NCI-H226 (cell line): ENCODE results near the gene FBXO44.
A peak's percentile ranks its signal among the peaks of the same experiment; 100 is the strongest.

Source experiments
- DNase-seq: peaks from one replicate; pipeline ENCODE4 v3.0.0-alpha.2; 2015

The FBXO44 gene

DNA sequence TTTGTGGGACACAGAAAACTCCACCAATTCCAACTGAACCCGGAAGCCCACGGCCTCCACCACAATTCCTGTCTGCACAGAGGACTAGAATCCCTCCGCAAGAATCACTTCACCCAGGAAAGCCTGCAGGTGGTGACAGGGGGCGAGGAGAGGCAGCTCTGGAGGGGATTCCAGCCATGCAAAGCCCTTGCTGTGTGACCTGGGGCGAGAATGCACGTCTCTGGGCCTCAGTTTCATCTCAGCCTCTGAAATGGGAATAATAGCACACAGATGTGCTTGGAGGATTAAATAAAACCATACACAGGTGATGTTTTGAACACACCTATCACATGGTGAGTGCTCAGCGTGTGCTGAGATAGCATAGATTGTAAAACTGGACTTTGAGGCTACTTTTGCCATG is 14.6 kb upstream of the FBXO44 start:
- DNase-seq, result no peak

DNA sequence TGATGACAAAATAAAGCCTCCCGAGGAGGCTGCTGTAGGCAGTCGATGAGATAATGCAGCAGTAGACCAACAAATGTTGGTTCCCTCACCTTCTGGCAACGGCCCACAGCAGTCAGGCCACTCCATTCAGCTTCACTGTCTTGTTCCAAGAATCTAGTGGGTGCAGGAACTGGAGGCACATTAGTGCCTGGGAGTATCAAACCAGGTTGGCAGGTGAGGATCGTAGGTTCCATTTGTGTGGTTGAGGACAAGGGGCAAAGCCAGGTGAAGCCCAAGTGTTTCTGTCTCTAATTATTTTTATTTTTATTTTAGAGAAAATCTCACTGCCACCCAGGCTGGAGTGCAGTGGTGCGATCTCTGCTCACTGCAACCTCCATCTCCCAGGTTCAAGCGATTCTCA is 13.7 kb upstream of the FBXO44 start:
- DNase-seq, result no peak

DNA sequence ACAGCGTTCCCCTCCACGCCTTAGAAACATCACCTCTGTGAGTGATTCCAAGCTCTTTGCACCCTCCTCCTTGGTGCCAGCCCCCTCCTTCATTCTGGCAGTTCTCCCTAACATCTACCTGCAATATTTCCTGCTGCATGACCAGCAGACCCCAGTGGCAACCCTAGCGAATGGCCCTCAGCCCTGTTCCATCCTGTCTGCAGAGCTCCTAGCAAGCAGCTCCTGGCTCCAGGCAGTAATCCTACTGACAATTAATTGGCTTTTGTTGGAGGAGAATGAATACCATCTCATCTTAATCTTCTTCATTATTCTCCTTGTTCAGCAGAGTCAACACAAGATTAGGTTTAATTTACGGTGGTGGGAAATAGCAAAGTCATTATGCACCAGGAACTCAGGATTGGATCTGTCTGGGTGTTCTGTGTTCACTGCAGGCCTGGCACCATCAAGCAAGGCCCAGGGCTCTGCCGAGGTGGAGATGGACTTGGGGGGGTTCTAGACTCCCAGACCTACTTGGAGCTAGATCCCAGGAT is 12.8 kb upstream of the FBXO44 start:
- DNase-seq, result no peak

DNA sequence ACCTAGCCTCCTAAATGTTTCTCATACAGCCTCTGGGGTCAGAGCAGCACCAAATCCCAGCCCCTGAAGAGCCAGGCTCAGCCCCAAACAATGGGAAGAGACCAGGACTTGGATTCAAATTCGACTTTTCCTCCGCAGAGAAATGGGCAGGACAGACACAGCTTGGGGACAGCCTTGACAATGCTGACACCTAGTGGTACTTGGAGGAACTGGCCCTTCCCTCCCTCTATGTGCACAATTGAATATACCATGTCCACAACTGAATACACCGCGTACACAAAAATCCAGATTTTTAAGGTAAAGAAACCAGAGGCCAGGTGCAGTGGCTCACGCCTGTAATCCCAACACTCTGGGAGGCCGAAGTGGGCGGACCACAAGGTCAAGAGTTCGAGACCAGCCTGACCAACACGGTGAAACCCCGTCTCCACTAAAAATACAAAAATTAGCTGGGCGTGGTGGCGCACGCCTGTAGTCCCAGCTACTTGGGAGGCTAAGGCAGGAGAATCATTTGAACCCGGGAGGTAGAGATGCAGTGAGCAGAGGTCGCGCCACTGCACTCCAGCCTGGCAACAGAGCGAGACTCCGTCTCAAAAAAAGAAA is 12.2 kb upstream of the FBXO44 start:
- peak; percentile 18 for DNase-seq

DNA sequence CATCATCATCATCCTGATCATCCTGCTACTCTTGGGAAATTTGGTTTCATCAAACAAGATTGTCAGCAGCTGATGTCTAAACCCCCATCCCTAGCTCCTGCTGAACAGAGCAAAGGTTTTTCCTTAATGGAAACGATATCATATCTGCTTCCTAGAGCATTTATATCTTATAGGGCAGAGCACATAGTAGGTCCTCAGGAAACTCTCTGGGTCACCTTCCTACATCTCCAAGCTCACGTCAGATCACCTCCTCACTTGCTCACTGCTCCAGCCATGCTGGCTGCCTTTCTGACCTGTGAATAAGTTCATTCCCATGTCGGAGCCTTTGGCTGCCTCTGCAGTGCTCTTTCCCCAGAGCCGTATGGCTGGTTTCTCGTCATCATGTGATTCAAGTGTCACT is 10.9 kb upstream of the FBXO44 start:
- no peak for DNase-seq

DNA sequence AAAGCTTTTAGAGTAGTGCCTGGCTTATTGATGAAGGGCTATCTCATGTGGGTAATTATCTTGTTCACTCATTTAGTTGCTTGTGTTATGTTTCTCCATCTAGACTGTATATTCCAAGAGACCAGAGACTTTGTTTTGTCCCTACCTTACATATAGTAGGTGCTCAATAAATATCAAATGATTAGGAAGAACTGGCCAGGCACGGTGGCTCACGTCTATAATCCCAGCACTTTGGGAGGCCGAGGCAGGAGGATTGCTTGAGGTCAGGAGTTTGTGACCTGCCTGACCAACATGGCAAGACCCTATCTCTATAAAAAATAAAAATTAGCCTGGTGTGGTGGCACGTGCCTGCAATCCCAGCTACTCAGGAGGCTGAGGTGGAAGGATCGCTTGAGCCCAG is 9.4 kb upstream of the FBXO44 start:
- no peak for DNase-seq

DNA sequence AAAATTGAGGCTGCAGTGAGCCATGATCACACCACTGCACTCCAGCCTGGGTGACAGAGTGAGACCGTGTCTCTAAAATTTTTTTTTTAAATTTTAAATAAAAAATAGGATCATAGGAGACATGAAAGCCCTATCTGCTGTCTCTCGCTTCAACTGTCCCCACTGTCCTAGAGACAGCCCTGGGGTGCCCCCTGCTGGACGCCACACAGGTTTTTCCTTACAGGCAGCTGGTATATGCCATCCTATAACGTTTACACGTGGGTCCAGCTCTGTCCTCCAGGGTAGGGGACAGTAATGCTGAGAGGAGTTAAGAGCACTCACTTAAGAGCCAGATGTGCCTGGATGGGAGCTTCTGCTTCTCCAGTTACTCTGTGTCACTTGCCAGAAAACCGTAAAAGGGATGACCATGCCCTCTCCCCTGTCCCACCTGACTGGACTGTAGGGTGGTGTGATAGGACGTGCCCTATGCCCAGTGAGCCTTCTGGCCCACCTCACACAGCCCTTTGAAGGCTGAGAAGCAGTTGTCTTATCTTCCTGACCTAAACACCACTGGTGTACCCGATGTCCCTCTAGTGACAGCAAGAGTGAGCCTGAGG is 8.9 kb upstream of the FBXO44 start:
- no peak for DNase-seq

DNA sequence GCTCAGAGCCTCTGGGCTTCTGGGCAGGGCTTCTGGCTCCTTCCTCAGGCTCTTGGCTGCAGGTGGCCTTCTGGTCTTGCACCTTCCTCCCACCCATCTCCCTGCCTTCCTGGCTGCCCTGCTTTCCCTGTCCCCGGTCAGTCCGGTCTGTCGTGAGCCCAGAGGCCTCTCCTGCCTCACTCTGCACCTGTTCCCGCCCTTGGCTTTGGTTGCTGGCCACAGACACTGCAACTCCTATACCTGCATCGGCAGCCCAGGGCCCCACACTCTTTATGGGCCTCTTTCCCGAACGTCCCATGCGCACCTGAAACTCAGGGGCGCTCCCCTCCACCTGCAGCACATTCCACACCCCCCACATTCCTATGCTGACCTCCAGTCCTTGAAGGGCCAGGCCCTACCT is 8.4 kb upstream of the FBXO44 start:
- no peak for DNase-seq

DNA sequence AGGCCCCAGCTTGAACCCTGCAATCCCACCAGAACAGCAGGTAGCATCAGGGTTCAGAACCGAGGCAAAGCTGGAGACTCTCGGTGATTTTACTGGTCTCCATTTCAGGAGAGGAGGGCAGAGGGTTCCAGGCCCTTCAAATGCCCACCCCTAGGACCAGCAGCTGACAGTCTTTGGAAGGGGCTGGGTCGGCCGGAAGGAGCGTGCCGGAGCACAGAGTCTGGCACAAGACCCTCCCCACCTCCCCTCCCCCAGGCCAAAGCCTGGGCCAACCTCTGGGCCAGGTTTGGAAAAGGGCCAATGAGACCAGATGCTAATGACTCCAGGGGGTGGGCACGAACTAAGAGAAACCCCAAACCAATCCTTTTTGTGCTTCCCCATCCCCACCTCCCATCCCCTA is 7.3 kb upstream of the FBXO44 start:
- DNase-seq, result no peak

DNA sequence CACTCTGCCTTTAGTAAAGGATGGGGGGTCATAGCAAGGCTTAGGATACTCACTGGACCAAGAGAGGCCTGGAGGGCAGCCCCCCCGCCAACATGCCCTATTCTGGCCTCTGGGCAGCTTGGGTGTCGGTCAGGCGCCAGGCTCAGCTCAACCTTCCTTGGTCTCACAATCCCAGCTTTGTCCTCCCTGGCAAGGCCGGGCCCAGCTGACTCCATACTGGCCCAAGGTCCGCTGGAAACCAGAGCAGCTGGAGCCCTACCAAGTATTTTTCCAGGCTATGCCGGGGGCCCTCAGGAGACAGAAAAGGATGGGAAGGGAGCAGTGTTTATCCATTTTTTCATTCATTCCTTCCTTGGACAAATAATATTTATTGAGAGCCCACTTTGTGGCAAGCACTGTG is 6.6 kb upstream of the FBXO44 start:
- no peak for DNase-seq

DNA sequence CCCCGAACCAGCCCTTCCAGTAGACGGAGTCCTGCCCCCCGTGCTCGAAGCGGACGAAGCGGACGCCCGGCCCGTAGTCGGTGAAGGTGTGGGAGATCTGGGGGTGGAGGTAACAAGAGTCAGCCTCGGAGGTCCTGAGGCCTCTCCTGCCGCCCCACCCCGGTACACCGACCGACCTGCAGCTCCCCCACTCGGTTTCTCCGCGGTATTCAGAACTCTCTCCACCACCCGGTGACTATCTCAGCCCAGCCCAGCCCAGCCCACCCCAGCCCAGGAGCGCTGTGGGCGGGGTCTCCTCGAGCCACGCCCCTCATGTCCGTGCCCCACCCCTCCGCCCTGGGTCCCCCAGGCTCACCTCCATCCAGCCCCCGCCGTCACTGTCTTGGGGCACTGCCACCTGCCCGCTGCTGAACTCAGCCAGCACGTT is 5.9 kb upstream of the FBXO44 start:
- no peak for DNase-seq

DNA sequence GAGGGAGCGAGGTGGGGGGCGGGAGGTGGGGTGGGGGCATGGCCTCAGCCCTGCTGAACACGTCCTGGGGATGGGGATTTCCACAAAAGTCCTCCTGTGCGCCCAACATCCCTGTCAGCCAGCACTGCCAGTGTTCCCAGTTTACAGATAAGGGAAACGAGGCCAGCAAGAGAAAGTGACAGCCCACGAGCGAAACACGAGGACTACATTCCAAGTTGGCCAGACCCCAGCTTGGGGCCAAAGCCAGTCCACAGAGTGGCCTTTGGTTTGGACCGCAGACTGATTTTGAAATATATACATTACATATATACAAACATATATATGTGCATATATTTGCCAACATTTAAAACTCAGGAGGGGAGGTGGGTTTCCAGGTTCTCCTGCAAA is 5.4 kb upstream of the FBXO44 start:
- DNase-seq, result no peak

DNA sequence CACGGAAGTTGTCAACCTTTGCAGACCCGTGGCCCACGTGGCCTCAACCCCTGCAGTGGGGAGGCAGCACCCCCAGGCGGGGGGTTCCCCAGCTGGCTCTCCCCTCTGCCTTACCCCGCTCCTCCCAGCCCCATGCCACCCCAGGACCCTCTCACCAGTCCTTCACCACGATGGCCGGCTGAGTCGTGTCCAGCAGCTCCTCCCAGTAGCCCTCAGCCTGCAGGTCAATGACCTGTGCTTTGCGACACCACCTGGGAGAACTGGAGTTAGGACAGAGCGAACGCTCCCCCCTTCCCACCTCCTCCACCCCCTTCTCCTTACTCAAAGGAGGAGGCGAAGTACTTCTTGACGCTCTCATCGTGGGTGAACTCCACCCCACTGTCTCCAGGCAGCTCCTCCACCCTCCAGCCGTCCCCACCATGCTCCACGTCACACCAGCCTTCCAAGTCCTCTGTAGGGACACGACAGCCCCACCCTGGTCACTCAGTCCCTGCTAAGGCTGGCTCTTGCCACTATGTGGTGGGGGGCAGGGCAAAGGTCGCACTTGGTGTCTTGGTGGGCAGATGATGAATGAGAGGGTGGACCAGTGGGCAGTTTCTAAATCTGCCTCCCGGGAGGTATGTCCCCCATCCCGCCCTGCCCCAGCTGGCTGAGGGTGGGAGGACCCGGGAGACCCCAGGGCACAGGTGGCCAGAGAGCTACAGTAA is 4.9 kb upstream of the FBXO44 start:
- DNase-seq, result no peak

DNA sequence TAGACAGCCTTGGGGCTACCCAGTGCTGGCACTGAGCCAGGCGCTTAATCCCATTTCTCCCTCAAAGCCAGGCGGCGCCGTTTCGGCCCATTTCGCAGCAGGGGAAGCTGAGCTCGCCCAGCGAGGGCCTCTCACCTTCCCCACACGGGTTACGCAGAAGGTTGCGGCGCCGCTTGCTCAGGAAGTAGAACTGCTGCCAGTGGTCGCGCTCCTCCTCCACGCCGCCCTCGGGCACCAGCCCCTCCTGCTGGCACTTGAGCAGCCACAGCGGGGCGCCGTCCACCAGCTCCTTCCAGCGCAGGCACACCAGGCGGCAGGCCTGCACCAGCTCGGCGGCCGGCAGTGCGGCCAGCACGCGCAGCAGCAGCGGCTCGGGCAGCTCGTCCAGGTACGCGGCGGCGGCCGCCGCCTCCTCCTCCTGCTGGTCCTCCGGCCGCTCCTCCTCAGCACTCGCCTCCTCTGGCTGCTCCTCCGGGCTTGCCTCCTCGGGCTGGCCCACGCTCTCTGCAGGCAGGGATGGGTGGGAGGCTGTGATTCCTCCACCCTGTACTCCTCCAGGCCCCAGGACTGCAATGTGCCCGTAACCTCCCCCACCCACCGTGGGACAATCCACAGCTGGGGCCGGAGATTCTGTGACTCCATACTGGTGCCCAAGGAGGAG is 4.2 kb upstream of the FBXO44 start:
- DNase-seq, result no peak

DNA sequence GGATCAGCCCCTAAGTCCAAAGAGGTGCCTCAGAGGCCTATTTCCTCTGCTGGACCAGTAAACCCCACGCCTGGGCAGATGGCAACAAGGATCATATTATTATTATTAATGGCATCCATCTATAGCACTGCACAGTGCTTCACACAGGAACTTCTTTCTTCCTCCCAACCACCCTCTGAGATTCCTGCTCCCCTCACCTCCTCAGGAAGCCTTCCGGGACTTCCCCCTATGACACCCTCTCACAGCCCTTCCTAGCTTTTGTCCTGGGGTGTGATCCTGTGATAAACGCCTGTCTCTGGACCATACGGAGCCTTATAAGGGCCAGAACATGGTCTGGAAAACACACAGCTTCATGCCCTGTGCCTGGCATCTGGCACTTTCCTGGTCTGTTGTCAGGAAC is 3.7 kb upstream of the FBXO44 start:
- no peak for DNase-seq

DNA sequence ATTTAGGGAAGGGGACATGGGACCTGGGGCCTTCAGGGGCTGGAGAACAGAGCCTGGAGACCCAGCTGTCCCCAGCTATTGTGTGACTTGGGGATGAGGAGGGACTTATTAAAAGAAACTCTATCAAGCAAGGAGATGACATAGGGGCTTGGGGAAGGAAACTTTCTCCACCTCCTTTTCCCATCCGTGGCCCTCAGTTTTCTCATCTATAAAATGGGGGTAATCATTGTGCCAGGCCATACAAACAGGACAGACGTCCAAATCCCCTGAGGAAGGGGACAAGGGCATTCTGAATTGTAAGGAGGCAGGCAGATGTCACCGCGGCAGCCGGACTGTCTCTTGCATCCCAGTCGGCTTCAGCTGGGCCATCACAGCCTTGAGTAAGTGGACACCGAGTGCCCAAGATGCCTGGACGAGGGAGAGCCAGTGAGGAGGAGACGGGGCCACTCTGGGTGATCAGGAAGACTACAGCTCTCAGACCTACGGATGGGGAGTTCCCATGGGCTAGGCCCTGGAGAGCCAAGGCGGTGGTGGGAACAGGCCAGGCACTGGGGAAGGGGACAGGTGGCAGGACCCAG is 2.4 kb upstream of the FBXO44 start:
- DNase-seq, result no peak

DNA sequence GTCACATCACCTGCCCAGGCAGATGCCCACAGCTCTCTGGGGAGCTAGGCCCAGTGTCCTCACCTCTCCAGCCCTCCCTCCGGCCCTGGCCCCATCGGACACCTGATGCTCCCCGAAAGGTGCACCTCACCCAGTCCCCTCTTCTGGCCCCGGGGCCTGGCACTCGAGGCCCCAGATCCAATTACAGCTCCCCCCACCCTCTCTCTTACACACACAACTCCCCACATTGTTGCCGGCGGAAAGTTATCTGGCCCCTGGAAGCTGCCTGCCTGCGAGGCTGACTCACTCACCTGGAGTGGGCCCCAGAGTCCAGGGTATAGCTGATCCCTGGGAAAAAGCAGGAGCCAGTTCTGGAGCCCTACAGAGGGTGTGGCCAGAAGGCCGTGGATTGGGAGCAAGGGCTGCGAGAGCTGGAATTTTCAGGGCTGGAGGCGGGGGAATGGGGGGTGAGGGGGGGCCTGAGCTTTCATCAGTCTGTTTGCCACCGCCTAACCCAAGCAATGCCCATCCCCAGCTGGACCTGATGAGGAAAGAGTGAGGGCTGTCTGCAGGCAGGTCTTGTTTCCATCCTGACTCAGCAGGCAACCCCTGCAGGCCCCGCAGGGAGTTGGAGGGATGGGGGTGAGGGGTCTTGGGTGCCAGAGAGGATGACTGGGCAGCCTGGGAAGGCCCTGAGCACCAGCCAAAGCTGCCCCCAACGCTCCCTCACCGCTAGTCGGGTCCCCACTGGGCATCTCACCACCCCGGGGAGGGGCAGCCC is 1.4 kb upstream of the FBXO44 start:
- DNase-seq, result peak; percentile 98

DNA sequence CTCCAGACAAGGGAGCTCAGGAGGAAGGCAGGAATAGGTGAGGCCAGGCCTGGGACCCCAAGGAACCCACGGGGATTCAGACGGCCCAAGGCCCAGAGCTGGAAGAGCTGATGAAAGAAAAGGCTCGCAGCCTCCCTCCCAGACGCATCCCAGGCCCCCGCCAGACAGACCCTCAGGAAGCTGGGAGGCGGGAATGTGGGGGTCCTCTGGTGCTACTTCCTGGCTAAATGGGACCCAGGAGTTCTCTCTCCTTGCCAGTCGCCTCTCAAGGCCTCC is 878 bp upstream of the FBXO44 start:
- DNase-seq, result peak; percentile 9

DNA sequence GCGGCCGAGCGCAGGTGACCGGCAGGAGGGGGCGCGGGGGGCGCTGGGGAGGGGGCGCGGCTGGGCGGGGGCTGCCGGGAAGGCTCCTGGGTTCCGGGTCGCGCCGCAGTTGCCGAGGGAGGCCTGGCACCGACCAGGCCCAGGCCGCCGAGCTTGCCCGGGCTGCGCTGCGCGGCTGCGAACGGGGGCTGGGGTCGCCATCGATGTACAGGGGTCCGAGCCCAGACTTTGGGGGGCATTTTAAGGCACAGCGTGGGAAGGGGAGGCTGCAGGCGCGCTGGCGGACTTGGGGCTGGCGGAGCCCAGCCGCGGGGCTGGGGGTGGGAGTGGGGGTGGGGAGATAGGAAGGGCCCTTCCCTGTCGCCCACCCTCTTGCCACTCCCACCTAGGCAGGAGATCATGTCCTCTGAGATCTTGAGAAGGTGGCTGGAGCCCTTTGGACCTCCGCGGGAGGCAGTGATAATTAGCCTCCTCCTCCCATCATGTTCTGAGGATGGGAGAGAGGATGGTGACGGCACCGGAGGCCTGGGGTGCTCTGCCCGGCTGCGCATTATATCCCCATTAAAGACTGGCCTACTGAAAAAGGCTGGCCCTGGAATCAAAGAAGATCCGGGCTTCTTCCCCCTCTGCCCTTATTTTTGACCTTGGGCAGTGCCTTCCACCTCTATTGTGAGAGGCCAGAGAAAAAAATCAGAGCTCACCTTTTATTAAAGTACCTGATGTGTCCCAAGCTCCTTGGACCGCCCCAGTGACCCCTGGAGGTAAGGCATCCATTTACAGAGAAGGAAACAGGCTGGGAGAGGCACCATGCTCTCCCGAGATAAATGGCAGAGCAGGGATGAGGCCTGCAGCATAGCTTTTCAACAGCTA is 497 bp downstream of the FBXO44 start:
- no peak for DNase-seq

DNA sequence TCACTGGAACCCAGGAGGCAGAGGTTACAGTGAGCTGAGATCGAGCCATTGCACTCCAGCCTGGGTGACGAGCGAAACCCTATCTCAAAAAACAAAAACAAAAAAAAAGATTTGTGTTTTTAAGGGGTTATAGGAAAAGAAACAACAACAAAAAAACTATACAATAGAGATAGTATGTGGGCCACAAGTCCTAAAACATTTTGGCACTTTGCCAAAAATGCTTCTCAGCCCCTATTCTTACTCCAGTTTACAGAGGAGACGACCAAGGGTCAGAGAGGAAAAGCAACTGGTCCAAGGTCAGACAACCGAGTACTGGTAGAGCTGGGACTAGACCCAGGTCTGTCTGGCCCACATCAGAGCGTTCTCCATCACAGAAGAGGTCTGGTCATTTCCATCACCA is 3.0 kb downstream of the FBXO44 start:
- no peak for DNase-seq

DNA sequence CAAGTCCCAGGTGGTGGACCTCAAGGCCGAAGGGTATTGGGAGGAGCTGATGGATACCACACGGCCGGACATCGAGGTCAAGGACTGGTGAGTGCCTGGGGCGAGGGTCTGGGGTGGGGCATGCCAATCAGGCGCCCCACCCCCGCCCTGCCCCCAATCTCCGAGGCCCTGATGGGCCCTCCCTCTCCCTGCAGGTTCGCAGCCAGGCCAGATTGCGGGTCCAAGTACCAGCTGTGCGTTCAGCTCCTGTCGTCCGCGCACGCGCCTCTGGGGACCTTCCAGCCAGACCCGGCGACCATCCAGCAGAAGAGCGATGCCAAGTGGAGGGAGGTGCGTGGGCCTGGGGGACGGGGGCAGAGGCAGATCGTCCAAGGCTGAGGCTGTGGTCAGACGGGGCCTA is 3.9 kb downstream of the FBXO44 start:
- no peak for DNase-seq

DNA sequence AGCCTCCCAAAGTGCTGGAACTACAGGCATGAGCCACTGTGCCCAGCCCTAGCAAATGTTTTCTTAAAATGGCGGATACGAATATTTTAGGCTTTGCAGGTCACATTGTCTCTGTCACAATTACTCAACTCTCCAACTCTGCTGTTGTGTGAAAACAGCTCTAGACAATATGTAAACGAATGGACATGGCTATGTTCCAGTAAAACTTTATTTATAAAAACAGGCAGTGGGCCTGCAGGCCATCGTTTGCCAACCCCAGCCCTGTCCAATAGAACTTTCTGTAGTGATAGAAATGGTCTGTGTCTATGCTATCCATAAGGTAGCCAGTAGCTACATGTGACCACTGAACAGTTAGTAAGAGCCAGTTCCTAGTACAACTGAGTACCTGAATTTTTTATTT is 5.1 kb downstream of the FBXO44 start:
- DNase-seq, result no peak
